Breast epithelium (tissue), 4 donors: ENCODE data around the gene ZNF366. TPM values are rescaled to one million over a fixed set of nuclear protein-coding genes. Genes with fewer than 3 reads are reported as not detected.

Experiments used
- DNase-seq, 2 donors: peaks; one replicate each; pipeline ENCODE4 v3.0.0-alpha.2; 2019; ENCODE audit warnings: low spot score in 2 of 2
- H3K27ac ChIP-seq, 2 donors: fragments of 200-600 bp; sonication (generic) in 1 of 2; one replicate each; pipeline ENCODE4 v1.5.1; 2016 to 2019; ENCODE audit warnings: mild to moderate bottlenecking in 1 of 2
- H3K27me3 ChIP-seq, 2 donors: fragments of 200-600 bp; sonication (generic) in 1 of 2; one replicate each; pipeline versions ENCODE4 v1.5.1 to v1.6.0; 2017 to 2019; ENCODE audit warnings: control low read depth in 1 of 2, mild to moderate bottlenecking in 1 of 2
- H3K36me3 ChIP-seq: fragments of 200-600 bp; one replicate; pipeline ENCODE4 v1.5.1; 2019
- H3K4me1 ChIP-seq, 2 donors: fragments of 200-600 bp; sonication (generic); one replicate each; pipeline ENCODE4 v1.5.1; 2016 to 2019; ENCODE audit warnings: control low read depth in 1 of 2
- H3K4me3 ChIP-seq, 3 donors: fragments of 200-600 bp; sonication (generic); 1 replicate in 2 of 3; 2 replicates in 1 of 3; pipeline ENCODE4 v1.5.1; 2016 to 2019; ENCODE audit warnings: mild to moderate bottlenecking in 3 of 3, moderate library complexity in 2 of 3
- H3K9me3 ChIP-seq, 2 donors: fragments of 200-600 bp; sonication (generic) in 1 of 2; one replicate each; pipeline ENCODE4 v1.5.1; 2016 to 2019; ENCODE audit warnings: control low read depth in 1 of 2
- POLR2A ChIP-seq: fragments of 450-650 bp; IDR thresholded peaks from one replicate; pipeline ENCODE4 v1.6.1; 2016; ENCODE audit warnings: antibody characterized with exemption, mild to moderate bottlenecking, moderate library complexity
- POLR2AphosphoS5 ChIP-seq, 3 donors: sonication (generic); formaldehyde crosslinking; IDR thresholded peaks; one replicate each; pipeline ENCODE4 v1.6.1; 2017; ENCODE audit warnings: antibody characterized with exemption in 3 of 3
- intact Hi-C: fragments of 100-400 bp; cut with DNase I; formaldehyde crosslinking; loops from one replicate; pipeline ENCODE4 v1.15.1; 2023; ENCODE audit warnings: low total_unique reads
- total RNA-seq, 3 donors: library from RNA; depleted of rRNA; stranded (reverse); fragments of >200 nt; gene quantifications; one replicate each; pipeline ENCODE4 v1.1.0, GENCODE V29; 2016
- TF ChIP-seq, protein P1 (sequence below), 3 donors: fragments of 450-650 bp; IDR thresholded peaks; one replicate each; pipeline ENCODE4 v1.5.1; 2016 to 2017; ENCODE audit warnings: antibody characterized with exemption in 3 of 3, mild to moderate bottlenecking in 3 of 3, moderate library complexity in 3 of 3

The ZNF366 gene
- total RNA-seq, 3 donors from 2014 or later = 1.9 to 5.2 (median 2.6) TPM

DNA sequence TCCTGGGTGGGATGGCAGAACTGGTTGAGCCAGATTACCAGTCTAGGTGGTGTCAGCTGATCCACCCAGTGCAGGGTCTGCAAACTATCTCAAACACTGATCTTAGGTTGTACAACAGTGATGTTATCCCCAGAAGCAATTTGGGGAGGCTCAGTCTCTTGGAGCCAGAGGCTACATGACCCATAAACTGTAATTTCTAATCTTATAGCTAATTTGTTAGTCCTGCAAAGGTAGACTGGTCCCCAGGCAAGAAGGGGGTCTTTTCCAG is 5.3 kb upstream of the ZNF366 start:
- Histone ChIP-seq H3K27me3 (no peaks in the 10 kb centered on the region), H3K4me3 (no peak overlapping the region), H3K36me3 (no peaks in the 10 kb centered on the region), H3K4me1 (no peaks in the 10 kb centered on the region), H3K27ac (no peak overlapping the region), H3K9me3 (no peaks in the 10 kb centered on the region)
- DNase-seq = no peak
- intact Hi-C loops = no loop called here
- TF ChIP-seq POLR2AphosphoS5 (IDR thresholded peaks at IDR 0.05) (no peak), POLR2A (no peak)
- TF ChIP-seq, protein P1, sequence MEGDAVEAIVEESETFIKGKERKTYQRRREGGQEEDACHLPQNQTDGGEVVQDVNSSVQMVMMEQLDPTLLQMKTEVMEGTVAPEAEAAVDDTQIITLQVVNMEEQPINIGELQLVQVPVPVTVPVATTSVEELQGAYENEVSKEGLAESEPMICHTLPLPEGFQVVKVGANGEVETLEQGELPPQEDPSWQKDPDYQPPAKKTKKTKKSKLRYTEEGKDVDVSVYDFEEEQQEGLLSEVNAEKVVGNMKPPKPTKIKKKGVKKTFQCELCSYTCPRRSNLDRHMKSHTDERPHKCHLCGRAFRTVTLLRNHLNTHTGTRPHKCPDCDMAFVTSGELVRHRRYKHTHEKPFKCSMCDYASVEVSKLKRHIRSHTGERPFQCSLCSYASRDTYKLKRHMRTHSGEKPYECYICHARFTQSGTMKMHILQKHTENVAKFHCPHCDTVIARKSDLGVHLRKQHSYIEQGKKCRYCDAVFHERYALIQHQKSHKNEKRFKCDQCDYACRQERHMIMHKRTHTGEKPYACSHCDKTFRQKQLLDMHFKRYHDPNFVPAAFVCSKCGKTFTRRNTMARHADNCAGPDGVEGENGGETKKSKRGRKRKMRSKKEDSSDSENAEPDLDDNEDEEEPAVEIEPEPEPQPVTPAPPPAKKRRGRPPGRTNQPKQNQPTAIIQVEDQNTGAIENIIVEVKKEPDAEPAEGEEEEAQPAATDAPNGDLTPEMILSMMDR (IDR thresholded peaks at IDR 0.05) = no peak

DNA sequence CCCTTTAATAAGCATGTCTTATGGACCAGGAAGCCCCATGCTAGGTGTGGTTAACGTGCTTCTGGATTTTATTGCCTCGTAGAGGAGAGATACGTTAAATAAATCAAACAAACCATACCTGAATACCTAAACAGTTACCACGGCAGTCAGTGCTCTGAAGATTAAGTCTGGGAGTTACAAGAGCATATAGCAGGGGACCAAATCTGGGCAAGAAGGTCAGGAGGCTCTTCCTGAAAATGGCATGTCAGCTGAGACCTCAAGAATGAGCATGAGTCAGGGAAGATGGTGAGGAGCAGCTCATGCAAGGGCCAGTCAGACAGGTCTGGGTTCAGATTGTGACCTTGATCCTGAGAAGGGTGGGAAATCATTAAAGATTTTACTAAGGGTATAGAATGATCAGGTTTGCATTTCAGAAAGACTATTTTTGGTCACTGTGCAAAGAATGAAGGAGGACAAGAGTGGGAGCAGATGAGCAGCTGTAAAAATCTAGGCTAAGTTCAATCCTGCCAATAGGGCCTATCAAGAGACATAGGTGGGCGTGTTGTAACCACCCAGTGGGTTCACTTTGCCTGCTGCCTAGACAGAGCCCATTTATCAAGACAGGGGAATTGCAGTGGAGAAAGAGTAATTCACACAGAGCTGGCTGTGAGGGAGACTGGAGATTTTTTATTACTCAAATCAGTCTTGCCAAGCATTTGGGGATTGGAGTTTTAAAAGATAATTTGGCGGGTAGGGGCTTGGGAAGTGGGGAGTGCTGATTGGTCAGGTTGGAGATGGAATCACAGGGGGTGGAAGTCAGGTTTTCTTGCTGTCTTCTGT is 4.8 kb upstream of the ZNF366 start:
- Histone ChIP-seq H3K4me1 (no peaks in the 10 kb centered on the region), H3K27ac (no peak overlapping the region), H3K27me3 (no peaks in the 10 kb centered on the region), H3K36me3 (no peaks in the 10 kb centered on the region), H3K4me3 (no peak overlapping the region), H3K9me3 (no peaks in the 10 kb centered on the region)
- no peak for DNase-seq
- intact Hi-C loops = loop anchor here (2.0 kb wide), 1 partner anchor 61 kb away; no protein-coding TSS in a partner anchor
- TF ChIP-seq POLR2AphosphoS5 (IDR thresholded peaks at IDR 0.05) (no peak), POLR2A (no peak)
- TF ChIP-seq, protein P1 (IDR thresholded peaks at IDR 0.05) = no peak

- intact Hi-C loops = loop anchor here (2.0 kb wide), 1 partner anchor 61 kb away; no protein-coding TSS in a partner anchor
- no peak for TF ChIP-seq POLR2A
- TF ChIP-seq, protein P1 (IDR thresholded peaks at IDR 0.05) = no peak
- TF ChIP-seq POLR2AphosphoS5 (IDR thresholded peaks at IDR 0.05) = no peak
Observed at GRCh38 chr5:72511366-72511765, 4.2 kb upstream of the ZNF366 start.

DNA sequence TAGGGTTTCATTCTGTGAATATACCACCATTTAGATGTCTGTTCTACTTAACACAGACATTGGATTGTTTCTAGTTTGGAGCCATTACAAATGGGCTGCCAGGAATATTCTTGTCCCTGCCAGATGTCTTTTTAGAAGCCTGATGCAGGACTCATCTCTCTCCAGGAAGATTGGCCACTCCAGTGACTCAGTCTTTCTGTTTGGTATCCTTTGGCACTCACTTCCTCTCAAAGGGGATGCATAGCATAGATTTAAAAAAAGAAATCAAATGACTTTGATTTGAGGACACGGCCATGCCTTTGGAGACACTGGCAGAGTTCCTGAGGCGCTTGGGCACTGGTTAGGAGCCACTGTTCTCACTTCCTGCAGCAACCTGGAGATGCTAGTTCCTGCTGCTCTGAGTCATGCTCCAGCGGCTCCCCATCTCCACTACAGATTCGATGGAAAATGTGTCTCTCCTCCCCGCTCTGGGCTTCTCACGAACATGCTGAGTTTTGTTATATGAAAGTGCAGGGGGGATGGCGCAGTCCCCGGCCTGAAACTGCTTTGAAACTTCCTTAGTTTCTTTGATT is 3.5 kb upstream of the ZNF366 start:
- intact Hi-C loops = loop anchor here (2.0 kb wide), 1 partner anchor 60 kb away; no protein-coding TSS in a partner anchor

More at GRCh38 chr5:72511366-72511765, 4.2 kb upstream of the ZNF366 start:
- Histone ChIP-seq H3K4me3 (no peak overlapping the region), H3K9me3 (no peaks in the 10 kb centered on the region), H3K36me3 (no peaks in the 10 kb centered on the region), H3K27me3 (no peaks in the 10 kb centered on the region), H3K4me1 (no peaks in the 10 kb centered on the region), H3K27ac (no peak overlapping the region)
- DNase-seq = no peak

More for the DNA sequence above, 3.5 kb upstream of the ZNF366 start:
- Histone ChIP-seq H3K27me3 (no peaks in the 10 kb centered on the region), H3K4me3 (no peak overlapping the region), H3K27ac (peak overlapping the region; percentile 18 to 40), H3K9me3 (no peaks in the 10 kb centered on the region), H3K4me1 (no peaks in the 10 kb centered on the region), H3K36me3 (no peaks in the 10 kb centered on the region)
- TF ChIP-seq POLR2A (no peak), POLR2AphosphoS5 (IDR thresholded peaks at IDR 0.05) (no peak)
- TF ChIP-seq, protein P1 (IDR thresholded peaks at IDR 0.05) = no peak
- DNase-seq = peak in 1 of 2 donors; percentile 24
